Ovary (tissue), 9 donors: ENCODE measurements around the gene TMEM140. TPM values are rescaled to one million over a fixed set of nuclear protein-coding genes. Genes with fewer than 3 reads are reported as not detected.

ENCODE experiments used
- DNase-seq, 5 donors: peaks; one replicate each; pipeline ENCODE4 v3.0.0-alpha.2; 2019 to 2020
- H3K27ac ChIP-seq, 2 donors: fragments of 200-600 bp; one replicate each; pipeline versions ENCODE4 v1.5.1 to v1.8.0; 2019 to 2022
- H3K27me3 ChIP-seq: fragments of 200-600 bp; one replicate; pipeline ENCODE4 v1.8.0; 2022
- H3K36me3 ChIP-seq: fragments of 200-600 bp; sonication (generic); one replicate; pipeline ENCODE4 v1.5.1; 2019
- H3K4me1 ChIP-seq: one replicate; pipeline ENCODE4 v1.8.1; 2013; ENCODE audit warnings: mild to moderate bottlenecking, moderate library complexity; ENCODE audit not compliant: insufficient read depth
- H3K4me3 ChIP-seq: fragments of 200-600 bp; sonication (generic); one replicate; pipeline ENCODE4 v1.5.1; 2017
- H3K9me3 ChIP-seq, 2 donors: fragments of 200-600 bp in 1 of 2; sonication (generic) in 1 of 2; one replicate each; pipeline versions ENCODE4 v1.5.1 to v1.8.1; 2013 to 2019; ENCODE audit warnings: mild to moderate bottlenecking in 1 of 2, moderate library complexity in 1 of 2
- CTCF ChIP-seq, 3 donors: fragments of 450-650 bp in 2 of 3; fragments of 200-600 bp in 1 of 3; IDR thresholded peaks; one replicate each; pipeline versions ENCODE4 v1.5.1 to v1.8.0; 2016 to 2022; ENCODE audit warnings: antibody characterized with exemption in 3 of 3, mild to moderate bottlenecking in 1 of 3
- EP300 ChIP-seq: sonication (generic); formaldehyde crosslinking; IDR thresholded peaks from one replicate; pipeline ENCODE4 v1.6.1; 2017; ENCODE audit warnings: antibody characterized with exemption
- POLR2A ChIP-seq: fragments of 450-650 bp; IDR thresholded peaks from one replicate; pipeline ENCODE4 v1.6.1; 2017; ENCODE audit warnings: antibody characterized with exemption, mild to moderate bottlenecking, moderate library complexity
- WGBS, 3 donors: extraction: QIAGEN DNeasy Blood & Tissue Kit in 1 of 3; methylation state at CpG; one replicate each; pipeline versions ENCODE4 v1.1.5 to v1.1.7; 2013 to 2017; 5-methylcytosine and 5-hydroxymethylcytosine counted together
- intact Hi-C, 4 donors: fragments of 100-400 bp; cut with DNase I; formaldehyde crosslinking; loops; one replicate each; pipeline versions ENCODE4 v1.11.0 to v1.15.1; 2022 to 2023
- polyA plus RNA-seq, 2 donors: library from polyadenylated mRNA; stranded (reverse); fragments of 200-250 nt in 1 of 2; fragments of 350-450 nt in 1 of 2; fragmentation: Illumina TruSeq in 1 of 2; extraction: RNeasy Lipid Tissue Mini Kit (QIAGEN cat#74804) in 1 of 2; gene quantifications; one replicate each; pipeline ENCODE4 v1.2.3, GENCODE V29; 2013 to 2014
- total RNA-seq, 7 donors: library from RNA; depleted of rRNA in 2 of 7; stranded (reverse); fragments of >200 nt in 2 of 7; fragmentation: NEBNext Ultra II Directional in 3 of 7; extraction: Animal tissue kit (Norgen Biotek cat#: 25700) in 3 of 7; gene quantifications; one replicate each; pipeline versions ENCODE4 v1.1.0 to v1.2.4, GENCODE V29; 2016 to 2023
- donor health status: DM: no; HTN: no; CAD: no; lungs with moderate emphysema.
- donor health status: DM: no; HTN: no; CAD: no.
- donor health status: Bipolar disorder and iron deficiency.
- donor health status: DM: yes; HTN: yes; CAD: no.
- donor health status: DM: no; HTN: no; CAD: no.
- donor health status: DM: yes; HTN: yes; CAD: no.

TMEM140 gene
- total and polyA plus RNA-seq, 9 donors = 5.9 to 25.0 (median 8.5) TPM

- H3K27me3 ChIP-seq = no peaks in the 10 kb centered on the region
- peak overlapping the region; percentile 65 to 83 for H3K27ac ChIP-seq
- no peak for DNase-seq
- TF ChIP-seq POLR2A (no peak), CTCF (IDR thresholded peaks at IDR 0.05) (no peak), EP300 (no peak)
- 81 to 90% (median 89%) methylated on average over 4 of the region's 4 CpGs for WGBS, 3 donors
- H3K9me3 ChIP-seq = no peaks in the 10 kb centered on the region
- intact Hi-C loops = no loop called here
- H3K4me3 ChIP-seq = no peak overlapping the region
- peaks cover 14% of the 10 kb centered on the region for H3K4me1 ChIP-seq
- no peaks in the 10 kb centered on the region for H3K36me3 ChIP-seq
Measured at GRCh38 chr7:135195156-135195555, 47.3 kb downstream of the TMEM140 start.

GRCh38 chr7:135195968-135196629, 48.2 kb downstream of the TMEM140 start:
- no peaks in the 10 kb centered on the region for H3K27me3 ChIP-seq
- no peak overlapping the region for H3K27ac ChIP-seq
- no peaks in the 10 kb centered on the region for H3K9me3 ChIP-seq
- peak in 1 of 5 donors; percentile 49 for DNase-seq
- no peak overlapping the region for H3K4me3 ChIP-seq
- no peaks in the 10 kb centered on the region for H3K36me3 ChIP-seq
- 92 to 95% (median 92%) methylated on average over 14 of the region's 14 CpGs for WGBS, 3 donors
- TF ChIP-seq CTCF (IDR thresholded peaks at IDR 0.05) (no peak), POLR2A (no peak), EP300 (no peak)
- H3K4me1 ChIP-seq = peaks cover 14% of the 10 kb centered on the region
- intact Hi-C loops = no loop called here

GRCh38 chr7:135197343-135197742, 49.5 kb downstream of the TMEM140 start:
- no peaks in the 10 kb centered on the region for H3K36me3 ChIP-seq
- no peak overlapping the region for H3K4me3 ChIP-seq
- H3K9me3 ChIP-seq = no peaks in the 10 kb centered on the region
- peaks cover 14% of the 10 kb centered on the region for H3K4me1 ChIP-seq
- intact Hi-C loops = no loop called here
- no peaks in the 10 kb centered on the region for H3K27me3 ChIP-seq
- no peak overlapping the region for H3K27ac ChIP-seq
- TF ChIP-seq CTCF (IDR thresholded peaks at IDR 0.05) (no peak), POLR2A (no peak), EP300 (no peak)
- WGBS, 3 donors = 87 to 93% (median 87%) methylated on average over 2 of the region's 2 CpGs
- DNase-seq = no peak

- intact Hi-C loops = no loop called here
- no peak for DNase-seq
- Histone ChIP-seq H3K9me3 (no peaks in the 10 kb centered on the region), H3K27ac (no peak overlapping the region), H3K4me1 (peaks cover 13% of the 10 kb centered on the region), H3K27me3 (no peaks in the 10 kb centered on the region), H3K4me3 (no peak overlapping the region), H3K36me3 (no peaks in the 10 kb centered on the region)
- TF ChIP-seq EP300 (no peak), POLR2A (no peak), CTCF (IDR thresholded peaks at IDR 0.05) (no peak)
- WGBS, 3 donors = 83 to 90% (median 86%) methylated on average over 15 of the region's 15 CpGs
Measured at GRCh38 chr7:135197906-135198655, 50.2 kb downstream of the TMEM140 start.
